HG03565 (cell line): ENCODE measurements around the gene NES.

ENCODE experiments used
- ATAC-seq: cut with Tn5 transposase; IDR thresholded peaks from one replicate; pipeline ENCODE4 v1.9.1; 2021; ENCODE audit warnings: mild to moderate bottlenecking, moderate library complexity; ENCODE audit not compliant: unreplicated experiment

The NES gene

DNA sequence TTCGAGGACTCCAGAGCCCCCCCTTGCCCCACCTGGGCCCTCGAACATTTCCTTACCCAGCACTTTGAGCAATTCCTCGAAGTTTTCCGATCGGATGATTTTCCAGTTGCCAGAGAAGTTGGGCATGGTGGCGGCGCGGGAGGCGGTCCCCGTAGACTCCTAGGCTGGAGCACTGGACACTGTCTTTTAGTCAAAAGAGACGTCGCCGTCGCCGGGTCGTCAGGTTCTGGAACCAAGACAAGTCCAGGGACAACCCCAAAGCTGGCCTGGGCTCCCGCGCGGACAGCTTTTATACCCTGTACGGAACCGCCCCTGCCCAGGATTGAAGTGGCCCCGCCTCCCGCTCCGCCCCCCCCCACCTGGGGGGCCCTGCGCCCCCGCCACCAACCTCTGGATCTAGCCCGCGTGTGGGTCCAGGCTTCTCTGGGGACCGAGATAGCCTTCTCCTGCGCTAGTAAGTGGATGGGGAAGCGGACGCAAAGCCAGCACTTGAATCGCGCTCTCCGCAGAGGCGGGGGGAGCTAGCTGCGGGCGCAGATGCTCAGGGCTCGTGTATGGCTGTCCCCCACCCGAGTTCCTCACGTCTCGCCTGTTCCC, 28.2 kb upstream of the NES start, which contains the start of gene CRABP2:
TSS of gene CRABP2 (minus strand) at position 263 of the 597 bp plus-strand sequence. CDS start at position 126, 137 bp downstream.
- ATAC-seq = no peak

DNA sequence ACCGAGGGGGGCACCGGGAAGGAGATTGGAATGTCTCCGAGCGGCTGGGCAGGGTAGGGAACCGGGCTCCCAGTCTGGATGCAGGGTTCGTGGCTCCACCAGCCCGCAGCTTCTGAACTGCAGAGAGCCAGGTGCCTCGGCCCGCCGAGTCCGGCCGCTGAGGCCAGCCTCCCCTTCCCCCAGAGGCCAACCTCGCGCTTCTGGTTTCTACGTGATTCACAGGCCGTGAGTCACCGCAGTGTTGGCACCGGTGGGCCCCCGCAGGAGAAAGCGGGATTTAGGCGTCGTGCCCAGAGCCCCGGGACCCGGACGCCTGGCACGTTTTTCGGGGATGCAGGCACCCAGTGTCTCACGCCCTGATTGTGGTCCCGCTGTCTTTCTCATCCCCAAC, 27.7 kb upstream of the NES start:
- ATAC-seq = no peak

DNA sequence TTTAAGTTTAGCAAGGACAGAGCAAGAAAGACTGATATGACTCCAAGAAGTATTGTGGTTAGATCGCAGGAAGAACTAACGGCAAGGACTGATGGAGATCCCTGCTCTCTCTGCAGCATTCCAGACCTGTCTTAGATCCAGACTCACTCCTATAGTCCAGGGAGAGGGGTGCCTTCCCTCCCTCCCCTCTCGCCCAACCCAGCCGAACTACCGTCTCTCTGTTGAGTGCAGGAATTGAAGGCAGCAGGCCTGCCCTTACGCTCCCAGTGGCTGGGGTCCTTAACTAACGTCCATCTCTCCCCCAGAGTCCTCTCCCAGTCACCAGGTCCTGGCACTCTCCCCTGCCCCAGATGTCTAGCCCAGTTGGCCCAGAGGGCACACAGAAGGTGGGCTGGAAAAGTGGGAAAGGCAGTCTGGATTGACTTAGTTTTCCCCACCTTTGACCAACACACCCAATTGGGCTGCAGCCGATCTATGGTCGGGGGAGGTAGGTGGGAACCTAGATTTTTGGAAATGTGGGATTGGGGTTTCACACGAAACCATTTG, 27.0 kb upstream of the NES start:
- no peak for ATAC-seq

DNA sequence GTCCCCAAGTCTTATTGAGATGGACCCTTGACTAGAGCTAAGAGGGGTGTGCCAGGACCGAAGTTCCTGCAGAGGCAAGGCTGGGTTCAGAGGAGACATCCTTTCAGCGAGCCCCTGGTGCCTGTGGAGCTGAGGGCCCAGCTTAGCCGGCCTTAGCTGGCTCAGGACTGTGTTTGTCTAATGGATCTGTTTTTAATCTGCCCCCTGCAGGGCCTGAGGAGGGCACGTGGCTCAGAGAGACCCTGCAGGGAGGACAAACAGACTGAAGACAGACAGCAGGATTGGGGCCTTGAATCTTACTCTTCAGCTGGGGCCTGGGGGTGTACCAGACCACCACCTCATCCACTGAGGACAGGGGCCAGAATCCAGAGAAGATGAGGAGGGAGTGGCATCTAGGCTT, 26.5 kb upstream of the NES start:
- no peak for ATAC-seq

DNA sequence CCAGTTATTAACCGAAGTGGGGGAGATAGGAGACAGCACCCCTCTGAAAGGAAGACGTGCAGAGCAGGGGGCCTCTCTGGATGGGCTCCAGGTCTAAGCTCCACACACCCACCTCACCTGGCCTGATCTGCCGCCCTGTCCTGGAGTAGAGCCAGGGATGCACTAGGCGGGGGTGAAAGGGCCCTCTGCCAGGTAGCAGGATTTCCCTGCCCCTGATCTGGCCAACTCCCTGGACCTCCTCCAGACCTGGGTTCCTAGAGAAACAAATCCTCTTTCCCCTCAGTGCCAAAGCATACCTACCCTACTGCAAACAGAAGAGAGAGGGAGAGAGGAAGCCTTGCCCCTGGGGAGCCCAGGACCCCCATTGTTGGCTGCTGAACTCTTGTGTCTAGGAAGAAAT, 26.1 kb upstream of the NES start:
- no peak for ATAC-seq

GRCh38 chr1:156700736-156701531, 23.7 kb upstream of the NES start:
- no peak for ATAC-seq

GRCh38 chr1:156698995-156699394, 21.8 kb upstream of the NES start:
- no peak for ATAC-seq

- no peak for ATAC-seq
These were observed 20.3 kb upstream of the NES start for GRCh38 chr1:156697481-156697880.

DNA sequence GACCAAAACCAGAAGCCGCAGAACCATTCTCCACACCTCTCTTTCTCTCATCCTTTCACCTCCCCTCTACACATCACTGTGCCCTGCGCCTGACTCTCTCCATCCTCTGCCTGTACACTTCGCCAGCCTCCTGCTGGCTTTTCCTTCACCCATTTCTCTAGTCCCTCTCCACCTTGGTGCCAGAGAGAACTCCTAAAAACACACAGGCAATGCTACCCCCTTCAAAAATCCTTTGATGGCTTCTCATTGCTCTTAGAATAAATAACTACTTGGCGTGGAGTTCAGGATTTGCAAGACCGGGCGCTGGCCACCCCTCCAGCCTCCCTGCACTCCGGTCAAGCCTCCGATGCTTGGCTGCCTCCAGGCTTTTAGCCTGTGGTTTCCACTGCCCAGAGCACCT, 19.5 kb upstream of the NES start:
- ATAC-seq = no peak

DNA sequence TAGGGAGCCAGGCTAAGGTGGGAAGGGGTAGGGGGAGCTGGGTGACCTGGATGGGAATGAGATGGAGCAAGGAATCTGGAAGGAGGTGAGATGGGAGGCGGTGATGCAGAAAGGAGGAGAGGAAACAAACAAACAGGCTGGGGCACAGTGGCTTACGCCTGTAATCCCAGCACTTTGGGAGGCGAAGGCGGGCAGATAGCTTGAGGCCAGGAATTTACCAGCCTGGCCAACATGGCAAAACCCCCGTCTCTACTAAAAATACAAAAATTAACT, 17.4 kb upstream of the NES start:
- no peak for ATAC-seq

DNA sequence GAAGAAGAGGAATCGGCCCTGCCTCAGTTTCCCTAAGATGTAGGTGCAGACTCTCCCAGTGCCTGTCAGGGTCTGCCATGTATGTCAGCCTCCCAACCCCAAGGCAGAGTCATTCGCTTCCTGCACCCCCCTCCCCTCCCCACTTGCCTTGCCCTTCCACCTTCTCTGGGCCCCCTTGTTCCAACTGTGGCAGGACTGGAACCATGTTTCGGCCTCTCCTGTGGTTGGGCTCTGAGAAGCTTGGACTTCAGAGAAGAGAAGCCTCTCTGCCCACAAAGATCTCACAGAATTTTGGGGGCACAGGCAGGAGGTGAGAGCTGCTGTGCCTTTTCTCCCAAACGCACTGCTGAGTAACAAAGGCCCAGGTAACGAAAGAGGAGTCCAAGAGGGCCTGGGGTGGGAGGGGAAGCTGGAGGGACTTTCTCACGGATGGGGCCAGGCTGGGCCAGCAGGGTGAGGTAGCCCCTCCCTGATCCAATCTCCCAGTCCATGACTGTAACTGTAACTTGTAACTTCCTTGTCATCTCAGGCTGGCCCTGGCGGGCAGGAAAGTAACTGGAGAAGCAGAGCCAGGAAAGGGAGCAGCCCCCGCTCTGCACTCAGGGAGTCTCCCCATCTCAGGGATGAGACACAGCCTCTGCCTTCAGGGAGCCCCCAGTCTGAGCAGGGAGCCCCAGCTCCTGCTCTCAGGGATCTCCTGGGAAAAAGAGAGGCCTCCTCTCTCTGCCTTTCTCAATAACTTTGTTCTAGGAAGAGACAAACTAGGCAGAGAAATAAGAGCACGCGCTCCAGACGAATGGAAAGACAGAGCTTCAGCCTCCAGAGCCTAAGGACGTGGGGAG, 16.9 kb upstream of the NES start:
- no peak for ATAC-seq

GRCh38 chr1:156692925-156693847, 16.0 kb upstream of the NES start:
- ATAC-seq = no peak

DNA sequence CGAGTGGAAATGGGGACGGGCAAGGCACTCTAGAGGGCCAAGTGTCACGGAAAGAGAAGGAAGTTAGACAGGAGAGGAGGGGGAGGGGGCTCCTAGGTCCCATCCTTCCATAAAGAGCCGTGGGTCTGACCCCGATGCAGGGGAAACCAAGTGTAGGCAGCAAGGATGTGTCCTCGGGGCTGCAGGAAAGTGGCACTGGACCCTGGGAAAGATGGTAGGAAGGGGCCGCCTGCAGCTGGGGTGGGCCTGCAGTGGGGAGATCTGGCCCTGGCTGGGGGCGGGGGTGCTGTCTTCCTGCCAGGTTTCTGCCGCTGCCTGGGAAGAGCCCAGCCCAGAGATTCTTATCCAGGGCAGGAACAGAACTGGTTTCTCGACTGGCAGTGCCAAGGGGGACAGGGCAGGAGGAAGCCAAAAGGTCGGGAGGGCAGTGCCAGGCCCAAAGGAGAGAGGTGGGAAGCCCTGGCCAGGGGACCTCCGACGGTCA, 15.3 kb upstream of the NES start:
- ATAC-seq = no peak

DNA sequence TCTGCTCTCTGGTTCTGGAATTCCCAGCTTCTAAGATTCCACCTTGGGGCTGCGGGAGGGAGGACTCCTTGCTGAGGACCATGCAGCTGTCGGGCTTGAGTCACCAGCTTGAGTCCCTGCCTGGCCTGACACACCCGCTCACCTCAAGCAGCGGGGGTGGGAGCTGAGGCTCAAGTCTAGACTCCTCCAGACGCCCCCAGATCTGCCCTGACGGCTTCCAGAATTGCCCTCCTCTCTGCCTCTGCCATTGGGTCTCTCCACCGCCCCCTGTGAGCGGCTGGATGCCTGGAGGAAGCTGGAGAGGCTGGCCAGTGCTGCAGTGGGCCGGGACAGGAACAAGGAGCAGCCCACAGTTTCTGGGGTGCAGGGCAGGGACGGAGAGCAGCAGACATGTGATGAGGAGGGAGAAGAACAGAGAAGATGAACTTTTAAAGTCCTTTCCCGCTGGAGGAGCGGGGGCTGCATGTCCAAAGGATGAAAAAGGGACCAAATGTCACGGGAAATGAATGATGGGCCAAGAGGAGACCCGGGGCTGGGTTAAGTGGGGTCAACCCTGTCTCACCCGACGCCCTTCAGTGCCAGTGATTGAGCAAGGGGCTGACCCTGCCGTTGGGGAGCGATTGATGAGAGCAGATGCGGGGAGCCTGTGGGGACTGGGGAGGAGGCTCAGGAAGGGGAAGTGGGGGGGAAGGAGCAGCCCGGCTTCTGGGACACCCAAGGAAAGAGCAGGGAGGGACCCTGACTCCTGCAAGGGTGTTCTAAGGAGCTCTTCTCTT, 14.6 kb upstream of the NES start:
- no peak for ATAC-seq

DNA sequence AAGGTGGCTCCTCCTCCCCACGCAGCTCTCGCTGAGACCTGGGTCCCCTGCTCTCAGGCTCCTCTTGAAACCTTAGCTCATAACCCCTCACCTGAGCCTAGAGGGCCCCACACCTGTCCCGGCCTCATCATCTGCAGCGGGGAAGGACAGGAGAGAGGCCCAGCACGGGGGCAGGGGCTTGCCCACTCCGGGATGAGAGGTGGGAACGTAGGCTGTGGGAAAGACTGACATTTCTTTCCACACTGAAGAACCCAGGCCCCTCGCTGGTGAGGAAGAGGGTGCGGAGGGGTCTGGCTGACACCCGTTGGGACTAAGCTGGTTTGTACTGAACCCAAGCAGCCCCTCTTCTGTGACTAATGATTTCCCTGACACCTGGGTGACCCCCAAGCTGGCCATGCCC, 14.0 kb upstream of the NES start:
- ATAC-seq = no peak

DNA sequence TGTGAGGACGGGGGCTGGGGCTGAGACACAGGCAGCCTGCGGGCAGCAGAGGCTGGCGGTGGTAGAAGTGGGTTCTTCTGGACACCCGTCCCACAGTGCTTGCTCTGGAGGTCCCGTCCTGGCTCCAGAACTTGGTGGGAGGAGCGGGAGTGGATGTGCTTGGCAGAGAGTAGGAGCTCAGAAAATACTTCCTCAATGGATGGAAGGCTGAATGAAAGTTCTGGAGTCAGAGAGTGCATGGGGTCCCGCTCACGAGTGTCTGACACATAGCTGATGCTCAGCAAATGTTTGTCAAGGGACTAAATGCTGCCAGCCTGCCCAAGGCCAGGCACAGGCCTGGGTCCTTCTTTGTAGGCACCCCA, 13.4 kb upstream of the NES start:
- no peak for ATAC-seq

GRCh38 chr1:156689953-156690674, 12.9 kb upstream of the NES start:
- no peak for ATAC-seq

- no peak for ATAC-seq
These were observed 12.1 kb upstream of the NES start for GRCh38 chr1:156689035-156689952.
